HuH-7.5 (cell line): Measurements from ENCODE around the gene GSTO2.

Experiments
- DNase-seq: peaks from one replicate; pipeline ENCODE4 v3.0.0; 2011; ENCODE audit warnings: low spot score

The GSTO2 gene

DNA sequence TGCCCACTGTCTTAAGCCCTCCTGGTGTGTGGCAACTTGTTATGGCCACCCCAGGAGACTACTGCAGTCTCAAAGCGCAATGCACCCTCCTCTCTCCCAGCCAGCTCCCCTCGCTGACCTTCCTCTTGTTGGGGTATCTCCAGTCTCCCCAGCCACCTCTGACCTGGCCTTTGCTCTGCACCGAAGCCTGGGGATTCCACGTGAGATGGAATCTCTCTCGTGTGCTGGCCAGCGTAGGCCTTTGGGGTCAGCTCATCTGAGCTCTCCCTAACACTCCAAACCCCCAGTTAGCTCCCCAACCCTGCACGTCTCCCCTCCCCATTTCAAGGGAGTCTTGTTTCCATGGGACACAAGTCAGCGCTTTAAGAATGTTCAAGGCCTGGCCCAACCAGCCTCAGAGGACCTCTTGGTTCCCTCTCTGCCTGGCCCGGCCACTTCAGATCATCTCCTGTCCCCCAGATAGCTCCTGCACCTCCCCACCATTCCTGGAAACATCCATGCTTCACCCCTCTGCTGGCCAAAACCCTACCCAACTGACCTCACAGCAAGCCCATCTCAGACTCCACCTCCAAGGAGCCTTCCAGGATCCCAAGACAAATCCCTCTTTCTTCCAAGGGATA is 58.1 kb downstream of the GSTO2 start:
- DNase-seq: no peak

DNA sequence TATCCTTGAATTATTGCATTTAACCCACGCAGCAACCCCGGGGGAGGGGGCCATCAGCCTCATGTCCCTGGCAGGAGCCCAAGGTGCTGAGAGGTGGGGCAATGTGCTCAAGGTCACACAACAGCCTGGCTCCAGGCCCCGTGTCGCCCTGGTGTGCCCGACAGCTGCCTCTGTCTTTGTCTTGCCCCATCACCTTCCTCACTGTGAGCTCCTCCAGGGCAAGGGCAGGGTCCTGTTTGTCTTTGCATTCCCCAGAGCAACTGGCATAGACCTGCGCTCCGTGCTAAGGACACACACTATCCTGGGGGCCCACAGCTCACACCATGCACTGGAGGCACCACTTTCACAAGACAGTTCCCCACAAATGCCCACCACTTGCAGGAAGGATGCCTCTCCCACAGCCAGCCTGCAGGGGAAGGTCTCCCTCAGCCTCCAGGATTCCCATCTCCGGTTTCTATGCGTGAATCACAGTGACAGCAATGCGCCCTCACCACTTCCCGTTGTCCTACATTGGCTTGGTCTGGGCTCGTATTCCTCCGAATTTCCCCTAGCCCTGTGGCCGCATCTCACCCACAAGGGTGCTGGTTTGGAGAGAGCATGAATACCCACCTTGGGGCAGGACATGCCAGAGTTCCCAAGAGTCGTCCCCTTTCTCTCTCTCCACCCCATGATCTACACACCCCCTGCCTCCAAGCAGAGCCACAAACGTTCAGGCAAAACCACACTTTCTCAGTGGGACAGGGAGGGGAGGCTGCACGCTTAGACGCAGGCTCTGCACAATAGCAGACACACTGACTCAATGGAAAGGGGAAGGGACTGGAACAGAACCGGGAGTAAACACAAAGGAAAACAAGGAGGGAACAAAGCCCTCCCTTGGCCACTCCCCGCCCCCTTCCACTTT is 59.0 kb downstream of the GSTO2 start:
- DNase-seq: no peak

DNA sequence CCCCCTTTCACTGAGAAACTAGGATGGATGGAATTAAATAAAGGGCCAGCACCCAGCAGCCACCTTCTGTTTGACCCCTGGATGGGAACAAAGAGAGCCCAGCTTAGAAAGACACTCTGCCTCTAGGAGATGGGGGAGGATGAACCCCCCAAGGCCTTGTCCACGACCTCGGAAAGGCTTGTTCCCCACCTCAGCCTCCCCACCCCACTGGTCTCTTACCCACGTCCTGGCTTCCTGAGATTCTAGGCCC is 59.6 kb downstream of the GSTO2 start:
- DNase-seq: no peak

DNA sequence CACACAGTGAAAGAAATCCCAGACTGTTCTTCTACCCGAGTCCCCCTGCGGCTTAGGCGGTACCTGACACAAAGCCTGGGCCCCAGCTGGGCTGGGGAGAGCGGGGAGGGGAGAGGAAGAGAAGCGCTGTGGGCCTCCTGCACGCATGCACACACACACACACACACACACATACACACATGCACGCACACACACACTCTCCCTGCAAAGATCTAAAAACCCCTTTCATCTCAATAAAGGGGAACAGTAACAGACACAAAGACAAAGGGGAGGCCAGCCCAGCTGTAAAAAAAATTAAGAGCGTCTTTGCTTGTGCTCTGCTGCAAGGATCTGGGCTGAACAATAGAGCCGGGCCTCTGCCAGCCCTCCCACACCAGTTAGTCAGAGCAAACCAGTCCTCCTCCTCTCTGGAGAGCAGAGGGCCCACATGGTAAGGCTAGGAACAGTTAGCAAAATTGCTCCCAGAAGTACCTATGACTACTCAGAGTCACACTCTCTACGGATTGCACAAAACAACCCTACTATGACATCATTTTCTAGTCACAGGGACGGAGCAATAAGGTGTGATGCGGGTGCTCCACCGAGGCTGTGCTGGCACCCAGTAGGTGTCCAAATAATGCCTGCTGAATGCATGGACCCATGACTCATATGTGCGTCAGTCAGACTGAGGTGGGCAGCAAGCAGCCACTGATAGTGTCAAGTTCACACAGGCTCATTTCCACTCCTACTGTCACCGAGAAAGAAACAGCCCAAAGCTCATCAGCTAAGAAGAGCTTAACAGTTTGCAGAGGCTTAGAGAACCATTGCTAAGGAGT is 60.1 kb downstream of the GSTO2 start:
- DNase-seq: no peak

DNA sequence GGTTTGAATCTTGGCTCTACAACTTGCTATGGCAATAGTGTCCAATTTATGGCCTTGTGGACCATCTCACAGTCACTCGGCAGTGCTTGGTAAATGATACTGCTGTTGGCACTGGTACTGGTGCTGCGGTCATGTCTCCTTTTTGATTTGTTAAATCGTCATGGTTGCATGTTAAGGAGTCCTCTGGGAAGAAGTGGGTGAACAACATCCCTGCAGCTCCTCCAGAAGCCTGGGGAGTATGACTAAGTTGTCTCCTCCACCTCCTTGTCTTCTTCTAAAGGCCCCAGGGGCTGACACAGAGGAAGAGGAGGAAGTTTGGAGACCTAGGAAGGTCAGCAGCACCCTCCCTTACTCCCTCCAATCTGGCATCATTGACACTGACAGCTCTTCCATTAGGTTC is 60.8 kb downstream of the GSTO2 start:
- DNase-seq: no peak

DNA sequence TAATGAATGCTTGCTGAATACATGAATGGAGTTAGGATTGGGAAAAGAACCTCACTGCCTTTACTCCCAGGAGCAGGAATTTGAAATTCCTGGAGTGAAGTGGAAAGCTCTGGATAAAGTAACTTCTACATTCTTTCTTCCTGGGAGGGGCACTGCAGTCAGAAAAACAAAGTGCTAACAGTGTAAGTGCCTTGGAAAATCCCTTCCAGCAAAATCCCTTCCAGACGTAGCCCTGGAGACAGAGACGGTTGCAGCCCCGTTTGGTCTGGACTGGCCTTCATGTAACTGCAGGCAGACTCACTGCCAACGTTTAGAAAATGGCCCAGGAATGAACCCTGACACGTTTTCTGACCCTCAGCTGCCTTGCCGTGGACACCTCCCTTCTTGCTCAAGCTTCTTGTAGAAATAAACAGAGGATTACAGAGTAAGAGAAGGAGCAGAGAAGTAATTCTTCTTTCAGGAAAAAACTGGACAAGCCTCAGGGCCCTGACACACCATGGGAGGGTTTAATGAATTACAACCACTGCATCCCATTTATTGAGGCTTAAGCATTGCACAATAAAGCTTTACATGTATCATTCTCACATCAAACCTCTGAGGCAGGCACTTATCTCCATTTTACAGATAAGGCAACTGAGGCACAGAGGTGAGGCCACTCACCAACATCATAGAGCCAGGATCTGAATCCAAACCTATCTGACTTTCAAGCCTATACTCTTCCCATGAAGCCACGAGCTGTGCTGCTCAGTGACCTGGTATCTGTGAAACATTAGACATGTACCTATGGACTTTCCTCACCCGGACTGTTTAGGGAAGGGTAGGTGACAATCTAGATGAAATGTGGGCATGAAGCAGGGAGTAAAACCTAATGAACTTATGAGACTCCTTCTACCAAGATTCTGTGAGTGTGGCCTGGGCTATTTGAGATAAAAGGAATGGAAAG is 61.5 kb downstream of the GSTO2 start:
- no peak for DNase-seq

DNA sequence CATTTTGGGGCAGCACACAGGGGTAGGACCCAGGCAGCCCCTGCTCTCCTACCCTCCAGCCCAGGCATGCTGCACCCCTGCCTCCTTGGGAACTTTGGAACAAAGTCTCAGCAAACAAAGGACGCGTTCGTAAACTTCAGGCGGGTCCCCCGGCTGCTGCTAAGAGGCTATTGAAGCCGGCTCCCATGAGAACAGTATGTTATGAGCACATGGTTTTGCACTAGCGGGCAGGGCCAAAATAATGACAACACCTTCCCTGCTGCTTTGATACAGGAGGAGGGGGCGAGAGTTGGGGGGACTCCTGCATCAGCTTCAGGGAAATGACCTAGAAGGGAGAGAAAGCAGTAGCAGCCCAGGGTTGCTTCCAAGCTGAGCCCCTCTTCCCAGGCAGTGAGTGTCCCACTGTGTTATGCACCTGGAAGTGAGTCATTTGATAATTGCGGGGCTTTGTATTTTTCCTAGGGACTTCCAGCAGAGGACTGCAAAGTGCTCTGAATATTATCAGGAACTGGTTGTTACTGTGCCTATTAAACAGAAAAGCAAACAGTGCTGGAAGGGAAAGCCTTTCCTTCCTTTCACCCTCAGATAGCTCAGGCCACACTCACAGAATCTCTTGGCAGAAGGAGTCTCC is 62.3 kb downstream of the GSTO2 start:
- no peak for DNase-seq

DNA sequence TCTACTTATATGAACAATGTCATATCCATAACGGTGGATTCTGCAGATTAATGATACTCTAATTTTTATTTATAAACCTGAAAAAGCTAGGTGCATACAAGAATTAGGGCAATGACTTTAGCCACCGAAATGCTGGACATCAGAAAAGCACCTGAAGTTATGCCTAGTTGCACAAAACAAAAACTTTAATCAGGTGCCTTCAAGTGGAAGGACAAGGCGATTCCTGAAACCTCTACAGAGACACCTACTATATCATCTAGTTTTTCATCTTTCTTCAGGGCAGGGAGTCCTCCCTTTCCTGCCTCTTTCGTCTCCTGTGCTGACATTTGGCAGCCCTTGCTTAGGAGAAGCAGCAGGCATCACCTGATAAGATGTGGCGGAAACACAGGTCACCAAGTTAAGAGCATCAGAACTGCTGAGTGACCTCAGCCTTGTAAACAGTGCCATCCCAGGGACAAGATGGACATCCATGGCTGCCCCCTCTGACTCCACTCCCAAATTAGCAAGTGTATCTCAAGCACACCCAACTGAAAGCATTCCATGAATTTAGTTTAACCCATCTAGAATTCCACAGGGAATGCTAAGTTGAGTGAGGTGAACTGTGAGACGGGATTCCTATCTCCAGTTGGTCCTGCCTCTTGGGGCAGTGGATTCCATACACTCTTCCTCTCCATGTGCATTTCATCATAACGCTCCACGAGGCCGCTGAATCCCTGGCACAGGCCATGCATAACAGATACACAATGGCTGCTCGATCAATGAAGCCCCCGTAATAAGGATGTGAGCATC is 63.5 kb downstream of the GSTO2 start:
- DNase-seq: no peak

DNA sequence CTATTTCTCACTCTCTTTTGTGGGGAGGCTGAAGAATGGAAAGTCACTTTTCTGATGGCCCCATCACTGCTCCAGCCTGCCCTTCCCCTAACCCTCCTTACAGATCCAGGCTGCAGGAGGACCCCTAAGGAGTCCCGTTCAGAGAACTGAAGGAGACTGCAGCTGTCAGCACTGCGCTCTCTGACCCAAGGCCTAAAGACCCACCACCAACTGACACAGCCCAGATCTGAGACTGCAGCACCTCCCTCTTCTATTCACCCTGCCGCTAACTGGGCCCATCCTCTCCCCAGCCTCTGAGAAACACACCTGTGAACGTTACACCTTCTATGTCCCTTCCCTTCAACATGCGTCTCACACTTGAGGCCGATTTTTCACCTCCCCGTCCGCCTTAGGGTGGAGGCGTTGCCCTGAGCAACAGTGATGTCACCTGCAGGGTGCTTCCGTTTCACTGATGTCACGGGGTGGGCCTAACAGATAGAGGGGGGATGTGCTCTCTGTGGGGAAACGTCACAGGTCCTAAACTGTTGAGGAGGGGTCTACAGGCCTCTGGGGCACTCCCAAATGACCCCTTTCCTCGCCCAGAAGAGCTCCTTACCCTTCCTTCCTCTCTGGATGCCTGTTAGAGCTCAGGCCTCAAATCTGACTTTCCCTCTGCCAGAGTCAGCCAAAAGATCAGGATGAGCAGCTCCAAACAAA is 64.2 kb downstream of the GSTO2 start:
- no peak for DNase-seq

DNA sequence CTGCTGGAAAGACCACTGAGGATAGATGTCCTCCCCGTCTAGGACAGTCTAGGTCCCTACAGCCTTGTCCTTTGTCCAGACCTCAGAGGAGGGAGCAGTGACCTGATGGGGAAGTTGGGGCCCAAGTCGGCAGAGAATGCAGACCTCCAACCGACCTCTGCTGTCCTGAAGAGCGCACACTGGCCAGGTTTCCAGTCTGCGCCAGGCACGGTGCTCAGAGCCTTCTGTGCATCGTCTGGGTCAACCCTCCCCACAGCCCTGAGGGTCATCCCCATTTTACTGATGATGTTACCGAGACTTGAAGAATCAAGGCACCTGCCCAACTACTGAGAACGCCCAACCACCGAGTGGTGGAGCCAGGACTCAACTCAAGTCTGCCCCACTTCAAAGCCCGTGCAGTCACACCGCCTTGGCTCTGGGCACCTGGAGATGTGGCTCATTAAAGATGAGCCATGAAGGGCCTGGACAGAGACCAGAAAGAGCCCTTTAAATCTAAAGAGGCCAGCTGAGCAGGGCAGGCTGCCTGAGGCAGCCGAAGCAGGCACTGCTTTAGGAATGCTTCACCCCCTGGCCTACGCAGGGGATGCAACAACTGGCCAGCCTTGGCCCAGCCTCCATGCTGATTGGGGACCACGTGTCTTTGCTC is 64.9 kb downstream of the GSTO2 start:
- no peak for DNase-seq

DNA sequence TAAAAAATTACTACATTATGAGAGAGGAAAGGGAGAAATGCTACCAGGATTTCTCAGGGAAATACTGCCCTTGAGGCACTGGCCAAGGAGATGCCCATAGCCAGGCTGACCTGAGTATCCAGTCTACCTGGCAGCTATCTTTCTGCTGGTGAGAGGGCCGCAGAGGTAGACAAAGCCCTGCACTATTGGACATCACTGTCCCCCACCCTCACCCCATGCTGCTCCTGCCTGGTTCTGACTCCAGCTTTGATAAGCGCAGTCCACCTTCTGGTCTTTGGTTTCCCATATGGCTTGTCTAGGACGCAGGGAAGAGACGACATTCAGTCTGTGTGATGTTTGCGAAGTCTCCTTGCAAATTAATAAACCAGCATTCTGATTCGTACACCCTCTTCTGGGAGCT is 65.6 kb downstream of the GSTO2 start:
- DNase-seq: no peak

DNA sequence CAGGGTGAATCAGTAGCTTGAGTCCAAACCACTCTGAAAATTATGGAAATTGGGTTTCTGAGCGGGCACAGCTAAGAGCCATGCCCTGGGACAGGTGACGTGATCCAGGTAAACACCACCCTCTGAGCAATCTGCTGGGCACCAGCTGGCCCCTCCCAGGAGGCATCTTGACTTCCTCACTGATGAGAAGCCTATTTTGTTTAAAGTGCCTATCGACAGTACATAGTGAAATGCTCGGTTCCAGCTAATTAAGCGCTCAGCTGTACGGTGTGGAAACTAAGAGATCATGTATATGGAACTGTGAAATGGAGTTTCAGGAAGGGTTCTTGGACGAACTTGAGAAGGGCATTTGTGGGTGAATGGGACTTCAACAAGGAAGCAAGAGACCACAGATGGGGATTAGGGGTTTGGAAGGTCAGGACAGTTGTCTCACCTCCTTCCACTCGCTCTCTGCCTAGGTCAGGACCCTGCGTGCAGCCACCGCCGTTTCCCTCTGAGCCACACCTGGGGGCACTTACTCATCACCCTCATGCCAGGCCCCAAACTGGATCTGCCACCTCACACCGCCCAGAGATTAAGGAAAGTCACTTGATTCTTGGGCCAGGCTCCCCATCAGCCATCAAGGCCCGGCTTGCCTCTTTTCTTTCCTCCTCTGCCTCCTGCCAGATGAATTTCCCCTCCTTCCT is 66.1 kb downstream of the GSTO2 start:
- DNase-seq: no peak

DNA sequence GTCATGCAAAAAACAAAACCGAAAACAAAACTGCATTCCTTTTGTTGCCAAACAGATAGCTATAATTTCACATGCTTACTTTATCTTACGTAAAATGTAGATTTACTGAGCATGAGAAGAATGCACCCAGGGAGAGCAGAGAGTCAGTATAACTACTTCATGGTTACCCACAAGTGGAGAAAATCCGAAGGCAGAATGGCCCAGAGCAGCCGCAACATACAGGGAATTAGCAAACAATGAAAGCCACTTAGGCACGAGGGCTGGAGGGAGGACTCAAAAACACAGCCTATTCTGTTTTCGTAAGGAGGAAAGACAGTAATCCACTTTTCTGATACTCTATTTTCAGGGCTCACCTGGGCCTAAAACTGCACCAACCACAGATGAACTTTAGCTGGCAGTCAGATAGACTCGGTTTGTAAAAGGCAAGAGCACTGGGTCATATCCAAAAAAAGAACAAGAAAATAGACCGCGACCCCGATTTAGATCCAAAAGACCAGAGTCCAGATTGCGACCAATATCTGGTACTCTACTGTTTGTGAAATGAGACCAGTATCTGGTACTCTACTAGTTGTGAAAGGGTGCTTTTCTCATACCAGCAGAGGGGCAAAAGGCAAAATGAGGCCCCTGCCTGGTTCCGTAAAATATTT is 68.0 kb downstream of the GSTO2 start:
- no peak for DNase-seq

DNA sequence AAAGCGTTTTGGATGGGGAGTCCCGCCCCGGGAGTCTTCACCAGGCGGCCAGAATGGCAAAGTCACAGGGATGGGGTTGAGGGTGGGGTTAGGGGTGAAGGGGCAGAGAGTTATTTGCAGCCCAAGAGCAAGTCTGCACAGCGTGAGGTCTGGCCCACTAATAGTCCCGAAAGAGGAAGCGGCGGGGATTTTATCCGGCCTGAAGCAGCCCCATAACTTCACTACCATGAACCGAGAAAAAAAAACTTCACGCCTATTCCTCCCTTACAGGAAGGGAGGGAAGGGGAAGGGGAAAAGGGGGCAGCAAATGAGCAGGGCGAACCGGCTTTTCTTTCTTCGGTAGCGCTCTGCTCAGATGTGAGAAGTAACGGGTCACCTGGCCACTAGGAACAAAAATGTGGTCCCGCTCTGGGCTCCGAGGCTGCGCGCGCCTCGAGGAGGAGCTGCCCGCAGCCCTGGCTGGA is 68.6 kb downstream of the GSTO2 start:
- peak; percentile 48 for DNase-seq

DNA sequence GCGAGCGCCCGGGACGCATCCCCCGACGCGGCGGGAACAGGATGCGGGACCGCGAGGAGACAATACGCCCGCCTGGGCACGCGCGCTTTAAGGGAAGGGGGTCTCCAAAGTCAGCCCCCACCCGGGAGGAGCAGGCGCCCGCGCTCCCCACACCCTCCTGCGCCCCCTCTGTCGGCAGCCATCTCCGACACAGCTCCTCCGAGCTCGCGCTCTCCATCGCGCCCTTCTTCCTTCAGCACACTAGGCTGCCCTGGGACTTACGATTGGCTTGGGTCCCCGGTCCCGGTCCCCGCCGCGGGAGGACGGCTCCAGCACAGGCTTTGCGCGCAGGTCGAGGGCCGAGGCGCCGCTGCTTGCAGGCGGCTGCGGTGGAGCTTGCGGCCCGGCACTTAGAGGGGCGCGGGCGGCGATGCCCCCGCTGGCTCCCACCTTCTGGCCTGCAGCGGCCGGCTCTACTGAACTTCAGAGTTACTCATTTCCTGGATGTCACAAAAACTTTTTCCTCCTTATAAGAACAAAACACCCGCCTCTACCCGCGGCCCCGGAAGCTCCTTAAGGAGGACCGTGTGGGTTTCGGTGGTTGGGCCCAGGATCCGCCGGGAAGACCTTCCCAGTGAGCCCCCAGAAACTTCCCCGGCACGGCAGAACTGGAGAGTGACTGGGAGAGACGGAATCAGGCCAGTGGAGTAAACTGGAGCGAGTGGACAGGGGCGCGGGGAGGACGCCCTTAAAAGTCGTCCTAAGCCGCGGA is 69.2 kb downstream of the GSTO2 start, which contains the start of gene ITPRIP:
Gene ITPRIP, minus strand, starts transcription at position 481 of the 751 bp plus-strand sequence. CDS start 22,414 bp downstream, outside the sequence.
- DNase-seq: peak; percentile 52

DNA sequence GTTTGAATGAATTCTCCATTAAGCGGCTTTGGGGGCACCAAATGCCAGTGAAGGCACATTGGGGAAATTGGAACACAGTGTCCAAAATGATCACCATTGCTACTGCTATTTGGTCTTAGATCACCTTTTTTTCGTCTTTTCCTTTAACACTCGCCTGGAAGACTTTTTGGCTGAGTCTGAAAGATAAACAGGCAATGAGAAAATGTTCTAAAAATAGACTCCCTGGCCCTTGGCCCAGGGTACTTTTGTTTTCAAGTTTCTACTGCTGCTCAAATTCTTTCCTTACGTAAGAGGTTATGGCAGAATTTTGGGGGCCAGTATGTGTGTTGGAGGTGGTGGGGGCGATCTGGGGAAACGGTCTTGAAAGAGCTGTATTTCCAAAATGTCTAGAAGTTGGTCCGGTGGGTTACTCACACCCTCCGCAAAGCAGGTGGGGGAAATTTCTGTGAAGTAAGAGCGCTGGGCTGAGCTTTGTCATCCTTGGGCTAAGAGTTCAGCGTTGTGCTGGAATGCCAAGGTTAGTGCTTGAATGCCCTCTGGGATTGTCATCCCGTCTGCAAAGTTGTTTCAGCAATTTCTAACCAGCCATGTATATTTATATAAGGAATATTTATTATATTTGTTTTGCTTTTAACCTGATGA is 70.6 kb downstream of the GSTO2 start:
- DNase-seq: no peak

DNA sequence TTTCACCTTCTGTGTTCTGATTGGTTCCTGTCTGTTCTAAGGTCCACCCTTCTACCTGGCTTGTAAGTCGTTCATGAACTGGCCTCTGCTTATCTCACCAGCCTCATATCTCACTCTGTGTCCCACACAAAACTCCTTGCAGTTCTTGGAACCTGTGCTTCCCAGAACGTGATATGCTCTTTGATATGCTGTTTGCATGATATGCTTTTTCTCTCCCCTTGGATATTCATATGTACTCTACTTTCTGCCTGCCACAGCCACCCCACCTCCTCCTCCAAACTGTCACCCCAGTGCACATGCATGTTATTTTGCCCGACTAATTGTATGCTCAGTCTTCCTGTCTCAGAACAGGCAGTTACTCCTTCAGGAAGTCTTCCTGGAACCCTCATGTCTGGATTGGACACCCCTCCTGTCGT is 71.1 kb downstream of the GSTO2 start:
- no peak for DNase-seq
